Endodermal cell (in vitro differentiated cells): ENCODE data around the gene ACTL10. TPM values are rescaled to one million over a fixed set of nuclear protein-coding genes. Genes with fewer than 3 reads are reported as not detected.
A peak's percentile ranks its signal among the peaks of the same experiment; 100 is the strongest.
"Not testable (repeated sequence)": the region's sequence is repeated elsewhere in the genome, so short reads cannot be mapped to it uniquely, and the experiment has no call there.

Experiments
- DNase-seq: peaks from one replicate; pipeline ENCODE4 v3.0.0-alpha.2; 2017
- H3K27ac ChIP-seq: 2 replicates; pipeline ENCODE4 v1.5.1; 2013; ENCODE audit warnings: mild to moderate bottlenecking, low read depth, low read length, moderate library complexity
- H3K27me3 ChIP-seq: 2 replicates; pipeline ENCODE4 v1.6.1; 2013; ENCODE audit warnings: mild to moderate bottlenecking, low read length, moderate library complexity; ENCODE audit not compliant: insufficient read depth, control insufficient read depth, poor library complexity, severe bottlenecking
- H3K36me3 ChIP-seq: 2 replicates; pipeline ENCODE4 v1.7.0; 2013; ENCODE audit warnings: mild to moderate bottlenecking, low read length, moderate library complexity; ENCODE audit not compliant: control insufficient read depth, insufficient read depth
- H3K4me1 ChIP-seq: one replicate; pipeline ENCODE4 v1.7.0; 2013; ENCODE audit warnings: low read length; ENCODE audit not compliant: control insufficient read depth, insufficient read depth
- H3K4me3 ChIP-seq: 2 replicates; pipeline ENCODE4 v1.5.1; 2013; ENCODE audit warnings: mild to moderate bottlenecking, low read length, moderate library complexity
- H3K9ac ChIP-seq: 2 replicates; pipeline ENCODE4 v1.6.1; 2013; ENCODE audit warnings: mild to moderate bottlenecking, low read length, moderate library complexity; ENCODE audit not compliant: poor library complexity, severe bottlenecking; ENCODE audit errors: extremely low read depth
- H3K9me3 ChIP-seq: 2 replicates; pipeline ENCODE4 v1.6.1; 2013; ENCODE audit warnings: mild to moderate bottlenecking, low read length, moderate library complexity; ENCODE audit not compliant: control insufficient read depth
- H3K27ac Mint-ChIP-seq: 2 replicates; pipeline ENCODE4 v1.8.0; 2020; ENCODE audit warnings: mixed read lengths
- H3K27me3 Mint-ChIP-seq: 2 replicates; pipeline ENCODE4 v1.8.0; 2021; ENCODE audit warnings: mild to moderate bottlenecking, mixed read lengths; ENCODE audit not compliant: insufficient read depth
- H3K36me3 Mint-ChIP-seq: 2 replicates; pipeline ENCODE4 v1.8.0; 2020; ENCODE audit warnings: low read depth, mixed read lengths
- H3K4me1 Mint-ChIP-seq: 2 replicates; pipeline ENCODE4 v1.8.0; 2020; ENCODE audit warnings: mixed read lengths
- H3K4me3 Mint-ChIP-seq: 2 replicates; pipeline ENCODE4 v1.8.0; 2020; ENCODE audit warnings: mild to moderate bottlenecking, moderate library complexity, mixed read lengths
- H3K9me3 Mint-ChIP-seq: 2 replicates; pipeline ENCODE4 v1.8.0; 2020; ENCODE audit warnings: mild to moderate bottlenecking, mixed read lengths
- CTCF ChIP-seq: fragments of 200-600 bp; sonication (generic); conservative IDR thresholded peaks from 2 replicates; pipeline ENCODE4 v1.5.0; 2021; ENCODE audit warnings: antibody characterized with exemption, mild to moderate bottlenecking
- WGBS, 2 experiments: methylation state at CpG; one replicate each; pipeline versions ENCODE4 v1.1.5 to v1.1.7; 2013; ENCODE audit warnings: missing lambda C conversion rate in 2 of 2, mixed read lengths in 1 of 2; ENCODE audit not compliant: insufficient coverage in 1 of 2, insufficient read length in 1 of 2; 5-methylcytosine and 5-hydroxymethylcytosine counted together
- total RNA-seq, 2 donors: library from RNA; stranded (reverse); fragmentation: NEBNext Ultra II Directional in 1 of 2; extraction: Animal tissue kit (Norgen Biotek cat#: 25700) in 1 of 2; gene quantifications; 2 replicates in 1 of 2; 3 replicates in 1 of 2; pipeline ENCODE4 v1.2.1, GENCODE V29; 2021

ACTL10 gene
- total RNA-seq, 2 donors from 2014 or later = 0.42 TPM; not detected in 1

- H3K4me3 ChIP-seq = no peak overlapping the region
- H3K4me1 ChIP-seq = peaks cover 5% of the 10 kb centered on the region
- no peaks in the 10 kb centered on the region for H3K36me3 ChIP-seq
- no peak overlapping the region for H3K9ac ChIP-seq
- no peaks in the 10 kb centered on the region for H3K9me3 ChIP-seq
- Mint-ChIP-seq H3K4me3 (no peak overlapping the region), H3K27ac (peak overlapping the region; percentile 59), H3K9me3 (peaks cover 23% of the 10 kb centered on the region), H3K36me3 (peaks cover 6% of the 10 kb centered on the region), H3K4me1 (peaks cover 16% of the 10 kb centered on the region), H3K27me3 (peaks cover 10% of the 10 kb centered on the region)
- no peak for TF ChIP-seq CTCF
- DNase-seq = no peak
- no peaks in the 10 kb centered on the region for H3K27me3 ChIP-seq
- WGBS, 2 experiments = 76 to 79% methylated on average over 6 of the region's 6 CpGs
- peak overlapping the region; percentile 92 for H3K27ac ChIP-seq
These were observed 27.9 kb downstream of the ACTL10 start for GRCh38 chr20:33694639-33695012.

GRCh38 chr20:33696448-33696847 is 29.7 kb downstream of the ACTL10 start:
- Mint-ChIP-seq H3K27ac (no peak overlapping the region), H3K4me1 (peaks cover 10% of the 10 kb centered on the region), H3K27me3 (peaks cover 8% of the 10 kb centered on the region), H3K4me3 (no peak overlapping the region), H3K9me3 (peaks cover 36% of the 10 kb centered on the region), H3K36me3 (peaks cover 6% of the 10 kb centered on the region)
- TF ChIP-seq CTCF = no peak
- Histone ChIP-seq H3K27me3 (no peaks in the 10 kb centered on the region), H3K36me3 (no peaks in the 10 kb centered on the region), H3K9me3 (no peaks in the 10 kb centered on the region), H3K4me1 (no peaks in the 10 kb centered on the region), H3K27ac (no peak overlapping the region), H3K4me3 (no peak overlapping the region), H3K9ac (no peak overlapping the region)
- DNase-seq = no peak
- 86 to 93% methylated on average over 3 of the region's 4 CpGs for WGBS, 2 experiments

GRCh38 chr20:33697129-33697528 is 30.4 kb downstream of the ACTL10 start:
- Histone ChIP-seq H3K27me3 (no peaks in the 10 kb centered on the region), H3K4me1 (no peaks in the 10 kb centered on the region), H3K36me3 (no peaks in the 10 kb centered on the region), H3K27ac (no peak overlapping the region), H3K9me3 (no peaks in the 10 kb centered on the region), H3K9ac (no peak overlapping the region), H3K4me3 (no peak overlapping the region)
- Mint-ChIP-seq H3K4me1 (peaks cover 10% of the 10 kb centered on the region), H3K27me3 (peaks cover 9% of the 10 kb centered on the region), H3K4me3 (no peak overlapping the region), H3K36me3 (peaks cover 10% of the 10 kb centered on the region), H3K27ac (no peak overlapping the region), H3K9me3 (peaks cover 41% of the 10 kb centered on the region)
- DNase-seq = no peak
- no peak for TF ChIP-seq CTCF
- WGBS, 2 experiments = 85 to 87% methylated on average over 7 to 8 of the region's 8 CpGs

GRCh38 chr20:33698966-33699365 is 32.2 kb downstream of the ACTL10 start:
- not testable (repeated sequence) for H3K9ac ChIP-seq, H3K4me3 ChIP-seq, H3K9me3 ChIP-seq, DNase-seq, H3K27me3 Mint-ChIP-seq, H3K4me1 ChIP-seq, H3K4me1 Mint-ChIP-seq, H3K27me3 ChIP-seq, H3K27ac Mint-ChIP-seq, H3K27ac ChIP-seq, H3K36me3 ChIP-seq, H3K4me3 Mint-ChIP-seq
- Mint-ChIP-seq H3K9me3 (peaks cover 58% of the 10 kb centered on the region), H3K36me3 (peaks cover 10% of the 10 kb centered on the region)
- WGBS, 2 experiments = 96% methylated on average over 18 of the region's 27 CpGs; no CpG with 5 or more reads in 1 of the 2 experiments

GRCh38 chr20:33700696-33701441 is 34.1 kb downstream of the ACTL10 start:
- not testable (repeated sequence) for H3K27ac Mint-ChIP-seq, H3K4me3 Mint-ChIP-seq, H3K36me3 ChIP-seq, H3K27me3 Mint-ChIP-seq, H3K9ac ChIP-seq, H3K27ac ChIP-seq, H3K27me3 ChIP-seq, H3K4me3 ChIP-seq, H3K4me1 ChIP-seq, H3K9me3 ChIP-seq, DNase-seq, H3K4me1 Mint-ChIP-seq
- H3K9me3 Mint-ChIP-seq = peaks cover 64% of the 10 kb centered on the region
- peaks cover 10% of the 10 kb centered on the region for H3K36me3 Mint-ChIP-seq
- 94 to 95% methylated on average over 22 to 41 of the region's 45 CpGs for WGBS, 2 experiments
